ENCODE results near the gene NCKAP5. TPM values are rescaled to one million over a fixed set of nuclear protein-coding genes. Genes with fewer than 3 reads are reported as not detected.

NCKAP5 gene
- total and polyA plus RNA-seq, 2 donors (not counting 1 experiment from before 2014, with no cell fraction given) = not detected

DNA sequence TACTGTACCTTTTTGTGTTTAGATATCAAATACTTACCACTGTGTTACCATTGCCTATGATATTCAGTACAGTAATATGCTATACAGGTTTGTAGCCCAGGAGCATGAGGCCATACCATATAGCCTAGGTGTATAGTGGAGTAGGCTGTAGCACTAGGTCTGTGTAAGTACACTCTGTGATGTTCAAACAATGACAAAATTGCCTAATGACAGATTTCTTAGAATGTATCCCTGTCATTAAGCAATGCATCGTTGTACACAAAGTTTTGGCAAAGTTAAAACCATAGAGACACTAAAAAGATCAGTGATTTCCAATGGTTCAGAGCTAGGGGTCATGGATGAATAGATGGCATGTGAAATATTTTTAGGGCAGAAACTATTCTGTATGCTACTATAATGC is 415.5 kb downstream of the NCKAP5 start:
- no peak overlapping the region for H2AFZ ChIP-seq (ENCODE audit: insufficient read depth, low read depth, low read length, poor library complexity, severe bottlenecking)
- H3K27me3 ChIP-seq (replicated peaks in 1 of 4; ENCODE audit: control extremely low read depth in 1 of 4, control insufficient read depth in 3 of 4, insufficient read depth in 4 of 4, low read length in 3 of 4) = no peaks in the 10 kb centered on the region
- no peaks in the 10 kb centered on the region for H4K20me1 ChIP-seq (ENCODE audit: control insufficient read depth, insufficient read depth, low read length, poor library complexity, severe bottlenecking)
- no peak overlapping the region for H3K4me3 ChIP-seq (ENCODE audit: control extremely low read depth in 1 of 5, extremely low read depth in 1 of 5, insufficient read depth in 1 of 5, low read depth in 2 of 5, low read length in 4 of 5)
- no peaks in the 10 kb centered on the region for H3K9me3 ChIP-seq (ENCODE audit: control extremely low read depth in 1 of 3, control insufficient read depth in 2 of 3, insufficient read depth in 1 of 3, low read length in 2 of 3)
- intact Hi-C loops (cut with micrococcal nuclease) = no loop called here
- no peak overlapping the region for H3K4me2 ChIP-seq (replicated peaks; ENCODE audit: low read depth, low read length, poor library complexity, severe bottlenecking)
- H3K9ac ChIP-seq (ENCODE audit: low read length) = no peak overlapping the region
- no peak overlapping the region for H3K27ac ChIP-seq (ENCODE audit: low read length in 2 of 2)
- no peaks in the 10 kb centered on the region for H3K79me2 ChIP-seq (ENCODE audit: control insufficient read depth, insufficient read depth, low read length)
- TF ChIP-seq, protein P1, sequence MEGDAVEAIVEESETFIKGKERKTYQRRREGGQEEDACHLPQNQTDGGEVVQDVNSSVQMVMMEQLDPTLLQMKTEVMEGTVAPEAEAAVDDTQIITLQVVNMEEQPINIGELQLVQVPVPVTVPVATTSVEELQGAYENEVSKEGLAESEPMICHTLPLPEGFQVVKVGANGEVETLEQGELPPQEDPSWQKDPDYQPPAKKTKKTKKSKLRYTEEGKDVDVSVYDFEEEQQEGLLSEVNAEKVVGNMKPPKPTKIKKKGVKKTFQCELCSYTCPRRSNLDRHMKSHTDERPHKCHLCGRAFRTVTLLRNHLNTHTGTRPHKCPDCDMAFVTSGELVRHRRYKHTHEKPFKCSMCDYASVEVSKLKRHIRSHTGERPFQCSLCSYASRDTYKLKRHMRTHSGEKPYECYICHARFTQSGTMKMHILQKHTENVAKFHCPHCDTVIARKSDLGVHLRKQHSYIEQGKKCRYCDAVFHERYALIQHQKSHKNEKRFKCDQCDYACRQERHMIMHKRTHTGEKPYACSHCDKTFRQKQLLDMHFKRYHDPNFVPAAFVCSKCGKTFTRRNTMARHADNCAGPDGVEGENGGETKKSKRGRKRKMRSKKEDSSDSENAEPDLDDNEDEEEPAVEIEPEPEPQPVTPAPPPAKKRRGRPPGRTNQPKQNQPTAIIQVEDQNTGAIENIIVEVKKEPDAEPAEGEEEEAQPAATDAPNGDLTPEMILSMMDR (IDR thresholded peaks at IDR 0.05) = no peak
- no peak for TF ChIP-seq EZH2 (IDR thresholded peaks at IDR 0.05; ENCODE audit: borderline replicate concordance, insufficient read depth, low read depth, low read length, poor library complexity, severe bottlenecking)
- H3K4me1 Mint-ChIP-seq = no peaks in the 10 kb centered on the region
- ChIA-PET CTCF (no interaction called here), POLR2A (no interaction called here)
- H3K27me3 Mint-ChIP-seq = no peaks in the 10 kb centered on the region
- DNase-seq (no peak), ATAC-seq (ENCODE audit: low read depth) (no peak)
- H3K36me3 ChIP-seq (replicated peaks in 1 of 2; ENCODE audit: control extremely low read depth in 1 of 2, control insufficient read depth in 1 of 2, extremely low read depth in 1 of 2, insufficient read depth in 2 of 2, low read length in 1 of 2) = no peaks in the 10 kb centered on the region
- WGBS (ENCODE audit: insufficient coverage) = no CpG with 5 or more reads among the region's 1 CpG
- no peaks in the 10 kb centered on the region for H3K4me1 ChIP-seq (ENCODE audit: control insufficient read depth in 2 of 2, insufficient read depth in 2 of 2, low read length in 2 of 2)
- no peak overlapping the region for H3K4me3 Mint-ChIP-seq
- H3K9me3 Mint-ChIP-seq (ENCODE audit: insufficient read depth) = no peaks in the 10 kb centered on the region
- H3K27ac Mint-ChIP-seq = no peak overlapping the region

DNA sequence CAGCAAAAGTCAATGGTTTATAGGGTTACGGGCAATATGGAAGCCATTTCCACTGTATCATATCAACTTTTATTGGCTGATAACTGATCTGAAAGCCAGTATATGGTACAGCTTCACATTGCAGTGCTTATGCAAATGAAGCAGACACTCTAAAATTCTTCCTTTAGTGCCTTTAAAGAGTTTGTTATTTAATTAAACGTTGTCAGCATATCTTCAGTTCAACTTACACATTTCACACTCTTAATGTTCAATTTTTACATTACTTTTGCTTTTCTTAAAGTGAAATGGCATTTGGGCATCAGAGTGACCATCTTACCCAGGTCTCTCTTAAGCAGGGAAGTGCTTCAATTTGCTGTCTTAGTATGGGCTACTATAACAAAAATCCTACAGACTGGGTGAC is 420.1 kb downstream of the NCKAP5 start:
- intact Hi-C loops (cut with micrococcal nuclease) = no loop called here
- CTCF ChIA-PET = no interaction called here
- no peak overlapping the region for H3K4me3 Mint-ChIP-seq
- Histone ChIP-seq H3K79me2 (ENCODE audit: control insufficient read depth, insufficient read depth, low read length) (no peaks in the 10 kb centered on the region), H3K27ac (ENCODE audit: low read length in 2 of 2) (no peak overlapping the region), H3K4me1 (ENCODE audit: control insufficient read depth in 2 of 2, insufficient read depth in 2 of 2, low read length in 2 of 2) (no peaks in the 10 kb centered on the region), H3K36me3 (replicated peaks in 1 of 2; ENCODE audit: control extremely low read depth in 1 of 2, control insufficient read depth in 1 of 2, extremely low read depth in 1 of 2, insufficient read depth in 2 of 2, low read length in 1 of 2) (no peaks in the 10 kb centered on the region), H2AFZ (ENCODE audit: insufficient read depth, low read depth, low read length, poor library complexity, severe bottlenecking) (no peak overlapping the region), H3K9ac (ENCODE audit: low read length) (no peak overlapping the region), H4K20me1 (ENCODE audit: control insufficient read depth, insufficient read depth, low read length, poor library complexity, severe bottlenecking) (no peaks in the 10 kb centered on the region), H3K9me3 (ENCODE audit: control extremely low read depth in 1 of 3, control insufficient read depth in 2 of 3, insufficient read depth in 1 of 3, low read length in 2 of 3) (no peaks in the 10 kb centered on the region), H3K27me3 (replicated peaks in 1 of 4; ENCODE audit: control extremely low read depth in 1 of 4, control insufficient read depth in 3 of 4, insufficient read depth in 4 of 4, low read length in 3 of 4) (no peaks in the 10 kb centered on the region), H3K4me2 (replicated peaks; ENCODE audit: low read depth, low read length, poor library complexity, severe bottlenecking) (no peak overlapping the region), H3K4me3 (ENCODE audit: control extremely low read depth in 1 of 5, extremely low read depth in 1 of 5, insufficient read depth in 1 of 5, low read depth in 2 of 5, low read length in 4 of 5) (no peak overlapping the region)
- DNase-seq (no peak), ATAC-seq (ENCODE audit: low read depth) (no peak)
- H3K27me3 Mint-ChIP-seq = no peaks in the 10 kb centered on the region
- TF ChIP-seq EZH2 (IDR thresholded peaks at IDR 0.05; ENCODE audit: borderline replicate concordance, insufficient read depth, low read depth, low read length, poor library complexity, severe bottlenecking) = no peak
- TF ChIP-seq, protein P1 (IDR thresholded peaks at IDR 0.05) = no peak
- H3K27ac Mint-ChIP-seq = no peak overlapping the region
- no CpG with 5 or more reads among the region's 2 CpGs for WGBS (ENCODE audit: insufficient coverage)
- no peaks in the 10 kb centered on the region for H3K9me3 Mint-ChIP-seq (ENCODE audit: insufficient read depth)
- POLR2A ChIA-PET = no interaction called here
- no peaks in the 10 kb centered on the region for H3K4me1 Mint-ChIP-seq
